ENCODE measurements around the gene CELF5. TPM values are rescaled to one million over a fixed set of nuclear protein-coding genes. Genes with fewer than 3 reads are reported as not detected.

The CELF5 gene
- total and polyA plus RNA-seq, 9 donors, result 0.09 to 1.6 (median 0.69) TPM

DNA sequence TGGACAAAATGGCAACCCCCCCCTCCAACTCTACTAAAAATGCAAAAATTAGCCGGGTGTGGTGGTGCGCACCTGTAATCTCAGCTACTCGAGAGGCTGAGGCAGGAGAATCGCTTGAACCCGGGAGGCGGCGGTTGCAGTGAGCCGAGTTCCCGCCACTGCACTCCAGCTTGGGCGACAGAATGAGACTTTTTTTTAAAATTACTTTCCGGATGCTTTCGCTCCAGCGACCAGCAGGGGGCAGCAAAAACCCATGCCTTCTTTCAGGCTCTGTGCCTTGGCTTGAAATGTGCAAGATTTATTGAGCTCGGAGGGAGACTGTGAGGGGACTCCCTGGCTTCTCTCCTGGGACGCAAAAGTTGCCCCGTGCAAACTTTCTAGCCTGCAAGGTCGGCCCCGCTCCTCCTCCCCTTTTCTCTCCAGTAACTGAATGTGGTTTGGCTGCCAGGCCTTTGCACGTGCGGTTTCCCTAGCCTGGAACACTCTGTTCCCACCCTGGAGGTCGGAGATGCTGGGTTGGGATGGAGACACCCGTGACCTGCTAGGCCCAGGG, 80.5 kb downstream of the CELF5 start:
- H3K27ac ChIP-seq (ENCODE audit: low read length), result no peak overlapping the region
- peaks cover 6% of the 10 kb centered on the region for H3K9me3 ChIP-seq (replicated peaks; ENCODE audit: control insufficient read depth, low read depth, low read length)
- peaks cover 8% of the 10 kb centered on the region for H3K27me3 ChIP-seq (ENCODE audit: control insufficient read depth, insufficient read depth, low read length)
- 5% methylated on average over 13 of the region's 22 CpGs for WGBS (ENCODE audit: insufficient coverage)
- no peak overlapping the region for H3K4me3 ChIP-seq (ENCODE audit: low read length)
- peak; percentile 75 for DNase-seq
- H3K4me1 ChIP-seq (ENCODE audit: control insufficient read depth, insufficient read depth, low read length), result peaks cover 2% of the 10 kb centered on the region
- no peaks in the 10 kb centered on the region for H3K36me3 ChIP-seq (ENCODE audit: control insufficient read depth, insufficient read depth, low read length)

DNA sequence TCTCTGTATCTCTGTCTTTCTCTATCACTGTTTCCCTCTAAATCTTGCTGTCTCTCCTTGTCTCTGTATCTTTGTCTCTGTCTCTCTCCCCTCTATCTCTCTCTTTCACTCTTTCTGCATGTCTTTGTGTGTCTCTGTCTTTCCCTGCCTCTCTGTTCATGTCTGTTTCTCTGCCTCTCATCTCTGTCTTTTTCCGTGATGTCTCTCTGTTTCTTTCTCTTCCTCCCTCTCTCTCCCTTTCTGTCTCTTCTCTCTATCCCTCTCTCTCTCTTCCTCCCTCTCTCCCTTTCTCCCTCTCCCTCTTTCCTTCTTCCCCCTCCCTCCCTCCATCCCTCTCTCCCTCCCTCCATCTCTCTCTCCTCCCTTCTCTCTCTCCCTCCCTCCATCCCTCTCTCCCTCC, 85.3 kb downstream of the CELF5 start:
- WGBS (ENCODE audit: insufficient coverage), result 36% methylated on average over 1 of the region's 1 CpG
- peaks cover 25% of the 10 kb centered on the region for H3K27me3 ChIP-seq (ENCODE audit: control insufficient read depth, insufficient read depth, low read length)
- no peaks in the 10 kb centered on the region for H3K36me3 ChIP-seq (ENCODE audit: control insufficient read depth, insufficient read depth, low read length)
- peaks cover 2% of the 10 kb centered on the region for H3K4me1 ChIP-seq (ENCODE audit: control insufficient read depth, insufficient read depth, low read length)
- DNase-seq, result no peak
- H3K4me3 ChIP-seq (ENCODE audit: low read length), result no peak overlapping the region
- no peaks in the 10 kb centered on the region for H3K9me3 ChIP-seq (replicated peaks; ENCODE audit: control insufficient read depth, low read depth, low read length)
- no peak overlapping the region for H3K27ac ChIP-seq (ENCODE audit: low read length)

DNA sequence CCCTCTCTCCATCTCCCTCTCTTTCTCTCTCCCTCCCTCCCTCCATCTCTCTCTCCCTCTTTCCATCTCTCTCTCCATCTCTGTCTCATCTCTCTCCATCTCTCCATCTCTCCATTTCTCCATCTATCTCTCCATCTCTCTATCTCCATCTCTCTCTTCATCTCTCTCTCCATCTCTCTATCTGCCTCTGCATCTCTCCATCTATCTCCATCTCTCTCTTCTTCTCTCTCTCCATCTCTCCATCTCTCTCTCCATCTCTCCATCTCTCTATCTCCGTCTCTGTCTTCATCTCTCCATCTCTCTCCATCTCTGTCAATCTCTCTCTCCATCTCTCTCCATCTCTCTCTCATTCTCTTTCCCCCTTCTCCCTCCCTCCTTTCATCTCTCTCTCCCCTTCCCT, 85.8 kb downstream of the CELF5 start:
- WGBS (ENCODE audit: insufficient coverage), result 70% methylated on average over 1 of the region's 1 CpG
- H3K27ac ChIP-seq (ENCODE audit: low read length), result no peak overlapping the region
- no peak for DNase-seq

DNA sequence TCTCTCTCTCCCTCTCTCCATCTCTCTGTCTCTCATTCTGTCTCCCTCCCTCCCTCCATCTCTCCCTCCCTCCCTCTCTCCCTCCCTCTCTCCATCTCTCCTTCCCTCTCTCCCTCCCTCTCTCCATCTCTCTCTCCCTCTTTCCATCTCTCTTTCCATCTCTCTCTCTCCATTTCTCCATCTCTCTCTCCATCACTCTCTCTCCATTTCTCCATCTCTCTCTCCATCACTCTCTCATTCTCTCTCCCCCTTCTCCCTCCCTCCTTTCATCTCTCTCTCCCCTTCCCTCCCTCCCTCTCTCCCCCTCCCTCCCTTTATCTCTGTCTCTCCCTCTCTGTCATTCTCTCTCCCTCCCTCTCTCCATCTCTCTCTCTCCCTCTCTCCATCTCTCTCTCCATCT, 86.2 kb downstream of the CELF5 start:
- no peaks in the 10 kb centered on the region for H3K36me3 ChIP-seq (ENCODE audit: control insufficient read depth, insufficient read depth, low read length)
- no peak overlapping the region for H3K4me3 ChIP-seq (ENCODE audit: low read length)
- DNase-seq, result no peak
- H3K4me1 ChIP-seq (ENCODE audit: control insufficient read depth, insufficient read depth, low read length), result no peaks in the 10 kb centered on the region
- peaks cover 29% of the 10 kb centered on the region for H3K27me3 ChIP-seq (ENCODE audit: control insufficient read depth, insufficient read depth, low read length)
- H3K9me3 ChIP-seq (replicated peaks; ENCODE audit: control insufficient read depth, low read depth, low read length), result no peaks in the 10 kb centered on the region
- H3K27ac ChIP-seq (ENCODE audit: low read length), result no peak overlapping the region

More for the DNA sequence above, 85.8 kb downstream of the CELF5 start:
- H3K4me3 ChIP-seq (ENCODE audit: low read length), result no peak overlapping the region
- H3K4me1 ChIP-seq (ENCODE audit: control insufficient read depth, insufficient read depth, low read length), result no peaks in the 10 kb centered on the region
- peaks cover 28% of the 10 kb centered on the region for H3K27me3 ChIP-seq (ENCODE audit: control insufficient read depth, insufficient read depth, low read length)
- H3K36me3 ChIP-seq (ENCODE audit: control insufficient read depth, insufficient read depth, low read length), result no peaks in the 10 kb centered on the region
- no peaks in the 10 kb centered on the region for H3K9me3 ChIP-seq (replicated peaks; ENCODE audit: control insufficient read depth, low read depth, low read length)

DNA sequence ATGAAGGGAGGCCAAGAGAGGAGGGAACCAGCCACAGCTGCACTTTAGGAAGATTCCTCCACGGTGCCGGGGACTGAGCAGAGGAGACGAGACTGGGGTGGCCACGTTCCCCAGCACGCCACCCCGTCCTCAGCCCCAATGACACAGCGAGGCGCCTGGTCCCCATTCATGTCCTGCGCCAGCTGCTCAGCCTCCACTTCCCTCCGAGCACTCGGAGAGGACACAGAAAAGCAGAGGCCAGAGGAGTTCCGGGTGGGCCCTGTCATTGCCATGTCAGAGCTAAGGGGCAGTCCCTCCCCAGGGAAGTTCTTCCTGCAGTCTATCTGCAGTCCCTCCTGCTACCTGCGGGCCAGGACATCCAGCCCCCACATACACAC, 88.7 kb downstream of the CELF5 start:
- DNase-seq, result no peak
- no peaks in the 10 kb centered on the region for H3K36me3 ChIP-seq (ENCODE audit: control insufficient read depth, insufficient read depth, low read length)
- H3K4me3 ChIP-seq (ENCODE audit: low read length), result no peak overlapping the region
- H3K9me3 ChIP-seq (replicated peaks; ENCODE audit: control insufficient read depth, low read depth, low read length), result no peaks in the 10 kb centered on the region
- H3K27me3 ChIP-seq (ENCODE audit: control insufficient read depth, insufficient read depth, low read length), result peaks cover 34% of the 10 kb centered on the region
- 78% methylated on average over 13 of the region's 13 CpGs for WGBS (ENCODE audit: insufficient coverage)
- H3K4me1 ChIP-seq (ENCODE audit: control insufficient read depth, insufficient read depth, low read length), result no peaks in the 10 kb centered on the region
- H3K27ac ChIP-seq (ENCODE audit: low read length), result no peak overlapping the region

DNA sequence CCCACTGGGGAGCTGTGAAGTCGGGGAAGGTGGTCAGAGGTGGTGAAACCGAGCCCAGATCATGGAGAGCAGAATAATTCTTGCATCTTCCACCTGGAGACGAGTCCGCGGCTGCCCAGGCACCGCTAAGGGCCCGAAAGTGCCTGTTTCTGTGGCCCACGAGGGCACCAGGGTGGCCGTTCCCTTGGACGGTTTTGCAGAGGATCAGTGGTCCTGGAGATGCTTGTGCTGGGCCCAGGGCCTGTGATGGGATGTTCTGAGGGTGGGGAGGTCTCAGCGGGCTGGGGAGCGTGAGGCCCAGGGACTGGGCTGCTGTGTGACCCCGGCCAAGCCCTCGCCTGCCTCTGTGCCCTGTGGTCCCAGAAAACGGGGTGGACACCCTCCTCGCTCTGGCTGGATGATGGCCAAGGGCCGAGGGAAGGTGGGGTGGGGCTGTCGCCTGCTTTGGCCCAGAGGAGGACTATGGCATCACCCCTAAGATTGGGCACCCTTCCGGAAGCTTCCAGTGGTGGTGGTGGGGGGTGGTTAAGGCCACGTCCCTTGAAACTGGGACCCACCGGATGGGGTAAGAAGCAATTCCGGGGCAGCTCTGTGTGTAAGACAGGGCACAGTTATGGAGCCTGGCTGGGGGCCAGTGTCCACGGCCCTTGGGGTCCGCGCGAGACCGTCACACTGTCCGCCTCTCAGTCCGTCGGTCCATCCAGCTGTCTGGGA, 90.7 kb downstream of the CELF5 start:
- no peaks in the 10 kb centered on the region for H3K9me3 ChIP-seq (replicated peaks; ENCODE audit: control insufficient read depth, low read depth, low read length)
- no peak overlapping the region for H3K4me3 ChIP-seq (ENCODE audit: low read length)
- H3K27me3 ChIP-seq (ENCODE audit: control insufficient read depth, insufficient read depth, low read length), result peaks cover 32% of the 10 kb centered on the region
- H3K36me3 ChIP-seq (ENCODE audit: control insufficient read depth, insufficient read depth, low read length), result no peaks in the 10 kb centered on the region
- DNase-seq, result no peak
- H3K4me1 ChIP-seq (ENCODE audit: control insufficient read depth, insufficient read depth, low read length), result no peaks in the 10 kb centered on the region
- WGBS (ENCODE audit: insufficient coverage), result 73% methylated on average over 23 of the region's 30 CpGs
- H3K27ac ChIP-seq (ENCODE audit: low read length), result no peak overlapping the region

DNA sequence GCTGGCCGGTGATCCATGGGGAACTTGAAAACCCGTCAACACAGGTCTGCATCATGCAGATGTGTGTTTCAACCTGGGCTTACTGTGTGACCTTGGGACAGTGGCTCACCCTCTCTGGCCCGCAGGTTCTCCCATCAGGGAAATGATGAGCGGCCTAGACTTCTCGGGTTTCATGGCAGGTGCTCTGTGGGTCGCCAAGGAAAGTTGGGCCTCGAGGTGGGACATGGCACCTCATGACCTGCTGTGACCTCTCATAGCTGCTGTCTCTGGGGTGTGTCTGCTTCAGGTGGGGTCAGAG, 91.2 kb downstream of the CELF5 start:
- Histone ChIP-seq H3K27me3 (ENCODE audit: control insufficient read depth, insufficient read depth, low read length) (peaks cover 32% of the 10 kb centered on the region), H3K4me3 (ENCODE audit: low read length) (no peak overlapping the region), H3K27ac (ENCODE audit: low read length) (no peak overlapping the region), H3K36me3 (ENCODE audit: control insufficient read depth, insufficient read depth, low read length) (no peaks in the 10 kb centered on the region), H3K4me1 (ENCODE audit: control insufficient read depth, insufficient read depth, low read length) (no peaks in the 10 kb centered on the region), H3K9me3 (replicated peaks; ENCODE audit: control insufficient read depth, low read depth, low read length) (no peaks in the 10 kb centered on the region)
- DNase-seq, result no peak
- WGBS (ENCODE audit: insufficient coverage), result 67% methylated on average over 7 of the region's 7 CpGs

DNA sequence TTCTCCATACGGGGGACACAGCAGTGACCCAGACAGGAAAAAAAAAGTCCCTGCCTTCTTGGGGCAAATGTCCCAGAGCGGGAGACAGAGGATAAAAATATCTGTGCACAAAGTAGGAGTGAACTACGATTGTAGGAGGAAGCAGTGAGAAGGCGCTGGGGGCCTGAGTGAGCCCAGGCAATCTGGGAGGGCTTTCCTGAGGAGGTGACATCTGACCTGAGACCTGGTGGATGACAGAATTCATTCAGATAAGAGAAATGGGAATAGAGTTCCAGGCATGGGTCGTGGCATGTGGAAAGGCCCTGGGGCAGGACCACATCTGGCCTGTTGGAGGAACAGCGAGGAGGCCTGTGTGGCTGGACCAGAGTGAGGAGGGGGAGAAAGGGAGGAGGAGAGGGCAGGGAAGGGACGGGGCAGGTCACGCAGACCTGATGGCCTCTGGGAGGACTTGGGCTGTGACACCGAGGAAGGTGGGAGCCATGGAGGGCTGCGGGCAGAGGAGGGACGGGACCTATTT, 91.7 kb downstream of the CELF5 start:
- DNase-seq, result no peak
- Histone ChIP-seq H3K36me3 (ENCODE audit: control insufficient read depth, insufficient read depth, low read length) (no peaks in the 10 kb centered on the region), H3K27ac (ENCODE audit: low read length) (no peak overlapping the region), H3K9me3 (replicated peaks; ENCODE audit: control insufficient read depth, low read depth, low read length) (no peaks in the 10 kb centered on the region), H3K27me3 (ENCODE audit: control insufficient read depth, insufficient read depth, low read length) (peaks cover 34% of the 10 kb centered on the region), H3K4me1 (ENCODE audit: control insufficient read depth, insufficient read depth, low read length) (no peaks in the 10 kb centered on the region), H3K4me3 (ENCODE audit: low read length) (no peak overlapping the region)
- 76% methylated on average over 10 of the region's 11 CpGs for WGBS (ENCODE audit: insufficient coverage)

DNA sequence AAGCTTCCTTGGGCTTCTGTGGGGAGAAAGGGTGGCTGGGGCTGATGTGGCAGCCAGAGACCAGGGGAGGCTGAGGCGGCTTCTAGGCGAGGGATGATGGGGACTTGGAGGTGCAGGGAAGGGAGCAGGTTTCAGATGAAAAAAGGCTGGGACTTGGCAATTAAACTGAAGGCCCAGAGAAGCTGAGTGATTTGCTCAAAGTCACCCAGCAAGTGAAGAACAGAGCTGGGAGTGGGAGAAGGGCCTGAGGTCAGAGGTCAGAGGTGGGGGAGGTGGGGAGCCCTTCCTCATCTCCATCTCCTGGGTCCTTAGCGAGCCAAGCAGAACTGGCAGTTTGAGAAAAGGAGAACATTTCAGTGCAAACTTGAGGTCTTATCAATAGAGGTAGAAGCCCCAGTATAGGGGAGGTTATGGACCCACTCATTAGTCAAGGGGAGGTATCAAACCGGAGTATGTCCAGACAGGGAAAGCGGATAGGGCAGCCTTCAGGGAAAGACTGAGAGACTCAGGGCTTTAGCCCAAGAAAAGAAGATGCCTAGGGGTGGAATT, 92.3 kb downstream of the CELF5 start:
- no peaks in the 10 kb centered on the region for H3K4me1 ChIP-seq (ENCODE audit: control insufficient read depth, insufficient read depth, low read length)
- WGBS (ENCODE audit: insufficient coverage), result 78% methylated on average over 2 of the region's 5 CpGs
- H3K27me3 ChIP-seq (ENCODE audit: control insufficient read depth, insufficient read depth, low read length), result peaks cover 28% of the 10 kb centered on the region
- no peak overlapping the region for H3K4me3 ChIP-seq (ENCODE audit: low read length)
- H3K36me3 ChIP-seq (ENCODE audit: control insufficient read depth, insufficient read depth, low read length), result no peaks in the 10 kb centered on the region
- H3K9me3 ChIP-seq (replicated peaks; ENCODE audit: control insufficient read depth, low read depth, low read length), result no peaks in the 10 kb centered on the region
- no peak overlapping the region for H3K27ac ChIP-seq (ENCODE audit: low read length)
- DNase-seq, result no peak

DNA sequence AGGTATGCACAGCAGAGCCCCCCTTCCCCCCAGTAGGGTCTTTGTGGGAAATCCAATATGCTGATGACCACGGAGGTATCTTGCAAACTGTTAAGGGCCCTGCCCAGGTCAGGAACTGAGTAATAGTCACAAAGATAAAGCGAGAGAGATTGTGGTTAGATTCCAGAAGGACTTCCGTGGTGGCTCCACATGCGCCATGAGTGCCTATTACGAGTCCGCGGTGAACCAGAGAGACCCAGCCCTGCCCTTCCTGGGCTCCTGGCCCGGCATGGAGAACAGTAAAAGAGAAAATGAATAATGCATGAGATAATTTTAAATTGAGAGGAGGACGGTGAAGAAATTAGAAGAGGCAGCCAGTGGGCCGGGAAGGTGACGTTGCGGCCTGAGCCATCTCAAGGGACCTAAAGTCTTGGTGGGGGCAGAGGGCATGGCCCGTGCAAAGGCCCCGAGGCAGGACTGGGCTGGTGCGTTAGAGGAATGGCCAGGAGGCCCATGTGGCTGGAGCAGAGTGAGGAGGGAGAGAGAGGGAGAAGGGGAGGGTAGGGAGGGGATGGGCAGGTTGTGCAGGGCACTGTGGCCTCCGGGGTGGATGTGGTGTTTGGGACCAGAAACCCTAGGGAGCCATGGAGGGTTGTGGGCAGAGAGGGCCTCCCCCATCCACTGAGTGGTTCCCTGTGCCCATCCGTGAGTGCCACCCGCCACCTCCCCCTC, 95.3 kb downstream of the CELF5 start:
- 53% methylated on average over 14 of the region's 18 CpGs for WGBS (ENCODE audit: insufficient coverage)
- Histone ChIP-seq H3K4me3 (ENCODE audit: low read length) (no peak overlapping the region), H3K9me3 (replicated peaks; ENCODE audit: control insufficient read depth, low read depth, low read length) (no peaks in the 10 kb centered on the region), H3K27ac (ENCODE audit: low read length) (no peak overlapping the region), H3K27me3 (ENCODE audit: control insufficient read depth, insufficient read depth, low read length) (peaks cover 13% of the 10 kb centered on the region), H3K4me1 (ENCODE audit: control insufficient read depth, insufficient read depth, low read length) (no peaks in the 10 kb centered on the region), H3K36me3 (ENCODE audit: control insufficient read depth, insufficient read depth, low read length) (no peaks in the 10 kb centered on the region)
- DNase-seq, result no peak

All from muscle of leg (tissue), 11 donors.